GM18507 (cell line): ENCODE data around the gene TGFB1I1.
"Not testable (repeated sequence)": the region's sequence is repeated elsewhere in the genome, so short reads cannot be mapped to it uniquely, and the experiment has no call there.

Source experiments
- DNase-seq: peaks from one replicate; pipeline ENCODE4 v3.0.0; 2011; ENCODE audit warnings: low read depth; ENCODE audit not compliant: insufficient read length; ENCODE audit errors: extremely low spot score
- FAIRE-seq: peaks from 2 replicates; lab custom pipeline; 2011; peaks lifted over from hg19 to GRCh38; lab: Jason Lieb, UNC

The TGFB1I1 gene

GRCh38 chr16:31503555-31503954 is 31.6 kb downstream of the TGFB1I1 start:
- FAIRE-seq, DNase-seq: not testable (repeated sequence)

- FAIRE-seq (no peak), DNase-seq (no peak)
Measured at GRCh38 chr16:31504159-31504558, 32.2 kb downstream of the TGFB1I1 start.

- DNase-seq (no peak), FAIRE-seq (no peak)
Measured at GRCh38 chr16:31505483-31505882, 33.5 kb downstream of the TGFB1I1 start.

- no peak for DNase-seq
- no peak for FAIRE-seq
Measured at GRCh38 chr16:31507617-31507928, 35.6 kb downstream of the TGFB1I1 start.

GRCh38 chr16:31507929-31508705 is 36.2 kb downstream of the TGFB1I1 start, which contains the start of gene RUSF1:
Gene RUSF1 (minus strand): TSS chr16:31508391. CDS start chr16:31508373, 18 bp downstream.
- DNase-seq (peak; percentile 78), FAIRE-seq (peak; percentile 71)

- DNase-seq, result no peak
- FAIRE-seq, result no peak
Measured at GRCh38 chr16:31508706-31509195, 36.8 kb downstream of the TGFB1I1 start.

GRCh38 chr16:31513126-31513525 is 41.2 kb downstream of the TGFB1I1 start:
- FAIRE-seq (no peak), DNase-seq (no peak)

GRCh38 chr16:31513884-31514283 is 41.9 kb downstream of the TGFB1I1 start:
- DNase-seq (no peak), FAIRE-seq (no peak)

GRCh38 chr16:31517800-31518402 is 45.9 kb downstream of the TGFB1I1 start:
- DNase-seq (no peak), FAIRE-seq (no peak)

GRCh38 chr16:31519759-31520431 is 47.9 kb downstream of the TGFB1I1 start:
- DNase-seq (no peak), FAIRE-seq (no peak)

- DNase-seq (no peak), FAIRE-seq (no peak)
Measured at GRCh38 chr16:31521368-31521767, 49.4 kb downstream of the TGFB1I1 start.

GRCh38 chr16:31522071-31522470 is 50.1 kb downstream of the TGFB1I1 start:
- DNase-seq (no peak), FAIRE-seq (no peak)

GRCh38 chr16:31523768-31524167 is 51.8 kb downstream of the TGFB1I1 start:
- FAIRE-seq, DNase-seq: not testable (repeated sequence)

GRCh38 chr16:31525113-31525512 is 53.2 kb downstream of the TGFB1I1 start:
- no peak for FAIRE-seq

More at GRCh38 chr16:31525113-31525512, 53.2 kb downstream of the TGFB1I1 start:
- DNase-seq, result no peak
